ENCODE results near the gene GLRX5. TPM values are rescaled to one million over a fixed set of nuclear protein-coding genes. Genes with fewer than 3 reads are reported as not detected.

Gene GLRX5
- polyA plus RNA-seq, 1 donor from 2014 or later = 34.5 TPM

- no peaks in the 10 kb centered on the region for H3K27me3 Mint-ChIP-seq
- H3K9me3 Mint-ChIP-seq = no peaks in the 10 kb centered on the region
- peaks cover 55 to 58% (median 57%) of the 10 kb centered on the region in 3 donors for H3K4me1 Mint-ChIP-seq
Observed at GRCh38 chr14:95516554-95517181, 18.2 kb upstream of the GLRX5 start, which contains the start of gene SYNE3. SYNE3 (minus strand) TSS chr14:95516650; CDS start chr14:95475821, 40,829 bp downstream.

GRCh38 chr14:95518045-95518751 lies 16.7 kb upstream of the GLRX5 start:
- peak overlapping the region; percentile 79 to 97 (median 95) for H3K27ac Mint-ChIP-seq
- peaks cover 48 to 54% (median 51%) of the 10 kb centered on the region in 3 donors for H3K4me1 Mint-ChIP-seq
- no peaks in the 10 kb centered on the region for H3K27me3 Mint-ChIP-seq
- no peaks in the 10 kb centered on the region for H3K9me3 Mint-ChIP-seq
- H3K4me3 Mint-ChIP-seq = peak overlapping the region; percentile 70 to 89 (median 80)
- no peaks in the 10 kb centered on the region for H3K36me3 Mint-ChIP-seq

More at GRCh38 chr14:95516554-95517181, 18.2 kb upstream of the GLRX5 start, which contains the start of gene SYNE3:
- H3K4me3 Mint-ChIP-seq = peak within 1 kb of the TSS; percentile 93 to 99 (median 98)
- H3K36me3 Mint-ChIP-seq = no peaks in the 10 kb centered on the region
- peak within 1 kb of the TSS; percentile 92 to 98 (median 97) for H3K27ac Mint-ChIP-seq

- no peaks in the 10 kb centered on the region for H3K27me3 Mint-ChIP-seq
- no peaks in the 10 kb centered on the region for H3K36me3 Mint-ChIP-seq
- H3K4me3 Mint-ChIP-seq = peak overlapping the region; percentile 76 to 89 (median 83)
- no peaks in the 10 kb centered on the region for H3K9me3 Mint-ChIP-seq
- peaks cover 41 to 59% (median 46%) of the 10 kb centered on the region in 3 donors for H3K4me1 Mint-ChIP-seq
- H3K27ac Mint-ChIP-seq = peak overlapping the region; percentile 79 to 95 (median 94)
Observed at GRCh38 chr14:95519699-95520098, 15.2 kb upstream of the GLRX5 start.

- Mint-ChIP-seq H3K9me3 (no peaks in the 10 kb centered on the region), H3K4me3 (peak overlapping the region; percentile 76 to 89 (median 83))
Observed at GRCh38 chr14:95520346-95520745, 14.5 kb upstream of the GLRX5 start.

GRCh38 chr14:95521001-95521400 lies 13.8 kb upstream of the GLRX5 start:
- H3K27ac Mint-ChIP-seq = no peak overlapping the region
- H3K36me3 Mint-ChIP-seq = no peaks in the 10 kb centered on the region
- no peaks in the 10 kb centered on the region for H3K9me3 Mint-ChIP-seq
- no peak overlapping the region for H3K4me3 Mint-ChIP-seq
- no peaks in the 10 kb centered on the region for H3K27me3 Mint-ChIP-seq
- peaks cover 37 to 53% (median 41%) of the 10 kb centered on the region in 3 donors for H3K4me1 Mint-ChIP-seq

More at GRCh38 chr14:95520346-95520745, 14.5 kb upstream of the GLRX5 start:
- Mint-ChIP-seq H3K27ac (peak overlapping the region; percentile 79 to 95 (median 94)), H3K4me1 (peaks cover 41 to 57% (median 44%) of the 10 kb centered on the region in 3 donors), H3K36me3 (no peaks in the 10 kb centered on the region), H3K27me3 (no peaks in the 10 kb centered on the region)

GRCh38 chr14:95522116-95522515 lies 12.7 kb upstream of the GLRX5 start:
- no peaks in the 10 kb centered on the region for H3K36me3 Mint-ChIP-seq
- H3K9me3 Mint-ChIP-seq = no peaks in the 10 kb centered on the region
- H3K4me1 Mint-ChIP-seq = peaks cover 35 to 50% (median 39%) of the 10 kb centered on the region in 3 donors
- H3K4me3 Mint-ChIP-seq = no peak overlapping the region
- no peaks in the 10 kb centered on the region for H3K27me3 Mint-ChIP-seq
- H3K27ac Mint-ChIP-seq = no peak overlapping the region

GRCh38 chr14:95522556-95522955 lies 12.3 kb upstream of the GLRX5 start:
- Mint-ChIP-seq H3K9me3 (no peaks in the 10 kb centered on the region), H3K27ac (no peak overlapping the region), H3K27me3 (no peaks in the 10 kb centered on the region), H3K4me3 (no peak overlapping the region), H3K36me3 (no peaks in the 10 kb centered on the region), H3K4me1 (peaks cover 35 to 50% (median 39%) of the 10 kb centered on the region in 3 donors)

GRCh38 chr14:95523051-95523814 lies 11.6 kb upstream of the GLRX5 start:
- H3K27ac Mint-ChIP-seq = peak overlapping the region in 1 of 3 donors; percentile 88
- H3K4me3 Mint-ChIP-seq = peak overlapping the region in 1 of 4 donors; percentile 74
- no peaks in the 10 kb centered on the region for H3K9me3 Mint-ChIP-seq
- H3K36me3 Mint-ChIP-seq = no peaks in the 10 kb centered on the region
- no peaks in the 10 kb centered on the region for H3K27me3 Mint-ChIP-seq
- peaks cover 30 to 44% (median 34%) of the 10 kb centered on the region in 3 donors for H3K4me1 Mint-ChIP-seq

- Mint-ChIP-seq H3K36me3 (no peaks in the 10 kb centered on the region), H3K27ac (peak overlapping the region in 1 of 3 donors; percentile 88), H3K4me3 (peak overlapping the region in 2 of 4 donors; percentile 74 to 85), H3K4me1 (peaks cover 24 to 37% (median 28%) of the 10 kb centered on the region in 3 donors), H3K9me3 (no peaks in the 10 kb centered on the region), H3K27me3 (no peaks in the 10 kb centered on the region)
Observed at GRCh38 chr14:95523815-95524448, 10.9 kb upstream of the GLRX5 start.

- H3K4me3 Mint-ChIP-seq = no peak overlapping the region
- peaks cover 18 to 27% (median 20%) of the 10 kb centered on the region in 3 donors for H3K4me1 Mint-ChIP-seq
- peak overlapping the region in 1 of 3 donors; percentile 55 for H3K27ac Mint-ChIP-seq
- no peaks in the 10 kb centered on the region for H3K9me3 Mint-ChIP-seq
- no peaks in the 10 kb centered on the region for H3K36me3 Mint-ChIP-seq
- H3K27me3 Mint-ChIP-seq = no peaks in the 10 kb centered on the region
Observed at GRCh38 chr14:95524706-95525512, 9.9 kb upstream of the GLRX5 start.

GRCh38 chr14:95525999-95526398 lies 8.9 kb upstream of the GLRX5 start:
- no peak overlapping the region for H3K4me3 Mint-ChIP-seq
- no peaks in the 10 kb centered on the region for H3K27me3 Mint-ChIP-seq
- no peaks in the 10 kb centered on the region for H3K9me3 Mint-ChIP-seq
- H3K4me1 Mint-ChIP-seq = peaks cover 11 to 23% (median 14%) of the 10 kb centered on the region in 3 donors
- no peak overlapping the region for H3K27ac Mint-ChIP-seq
- H3K36me3 Mint-ChIP-seq = no peaks in the 10 kb centered on the region

GRCh38 chr14:95526483-95527386 lies 8.1 kb upstream of the GLRX5 start:
- Mint-ChIP-seq H3K4me3 (peak overlapping the region in 1 of 4 donors; percentile 41), H3K36me3 (no peaks in the 10 kb centered on the region), H3K9me3 (no peaks in the 10 kb centered on the region), H3K4me1 (peaks cover 11 to 28% (median 14%) of the 10 kb centered on the region in 3 donors), H3K27me3 (no peaks in the 10 kb centered on the region), H3K27ac (peak overlapping the region; percentile 1 to 27 (median 5))
